ENCODE data around the gene HIVEP1.

Gene HIVEP1

DNA sequence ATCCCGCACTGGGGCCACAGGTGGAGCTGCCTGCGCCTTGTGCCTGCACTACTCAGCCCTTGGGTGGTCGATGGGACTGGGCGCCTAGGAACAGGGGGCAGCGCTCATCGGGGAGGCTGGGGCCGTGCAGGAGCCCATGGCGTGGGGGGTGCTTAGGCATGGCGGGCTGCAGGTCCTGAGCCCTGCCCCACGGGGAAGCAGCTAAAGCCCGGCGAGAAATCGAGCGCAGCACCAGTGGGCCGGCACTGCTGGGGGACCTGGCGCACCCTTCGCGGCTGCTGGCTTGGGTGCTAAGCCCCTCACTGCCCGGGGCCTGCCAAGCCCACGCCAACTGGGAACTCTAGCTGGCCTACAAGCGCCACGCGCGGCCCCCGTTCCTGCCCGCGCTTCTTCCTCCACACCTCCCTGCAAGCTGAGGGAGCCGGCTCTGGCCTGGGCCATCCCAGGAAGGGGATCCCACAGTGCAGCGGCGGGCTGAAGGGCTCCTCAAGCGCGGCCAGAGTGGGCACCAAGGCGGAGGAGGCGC lies 5.8 kb downstream of the HIVEP1 start:
- no peak for TF ChIP-seq ZFX (IDR thresholded peaks at IDR 0.05)
- TF ChIP-seq, protein P1, sequence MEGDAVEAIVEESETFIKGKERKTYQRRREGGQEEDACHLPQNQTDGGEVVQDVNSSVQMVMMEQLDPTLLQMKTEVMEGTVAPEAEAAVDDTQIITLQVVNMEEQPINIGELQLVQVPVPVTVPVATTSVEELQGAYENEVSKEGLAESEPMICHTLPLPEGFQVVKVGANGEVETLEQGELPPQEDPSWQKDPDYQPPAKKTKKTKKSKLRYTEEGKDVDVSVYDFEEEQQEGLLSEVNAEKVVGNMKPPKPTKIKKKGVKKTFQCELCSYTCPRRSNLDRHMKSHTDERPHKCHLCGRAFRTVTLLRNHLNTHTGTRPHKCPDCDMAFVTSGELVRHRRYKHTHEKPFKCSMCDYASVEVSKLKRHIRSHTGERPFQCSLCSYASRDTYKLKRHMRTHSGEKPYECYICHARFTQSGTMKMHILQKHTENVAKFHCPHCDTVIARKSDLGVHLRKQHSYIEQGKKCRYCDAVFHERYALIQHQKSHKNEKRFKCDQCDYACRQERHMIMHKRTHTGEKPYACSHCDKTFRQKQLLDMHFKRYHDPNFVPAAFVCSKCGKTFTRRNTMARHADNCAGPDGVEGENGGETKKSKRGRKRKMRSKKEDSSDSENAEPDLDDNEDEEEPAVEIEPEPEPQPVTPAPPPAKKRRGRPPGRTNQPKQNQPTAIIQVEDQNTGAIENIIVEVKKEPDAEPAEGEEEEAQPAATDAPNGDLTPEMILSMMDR (conservative IDR thresholded peaks at IDR 0.05) = no peak
- H3K27ac ChIP-seq = no peak overlapping the region

DNA sequence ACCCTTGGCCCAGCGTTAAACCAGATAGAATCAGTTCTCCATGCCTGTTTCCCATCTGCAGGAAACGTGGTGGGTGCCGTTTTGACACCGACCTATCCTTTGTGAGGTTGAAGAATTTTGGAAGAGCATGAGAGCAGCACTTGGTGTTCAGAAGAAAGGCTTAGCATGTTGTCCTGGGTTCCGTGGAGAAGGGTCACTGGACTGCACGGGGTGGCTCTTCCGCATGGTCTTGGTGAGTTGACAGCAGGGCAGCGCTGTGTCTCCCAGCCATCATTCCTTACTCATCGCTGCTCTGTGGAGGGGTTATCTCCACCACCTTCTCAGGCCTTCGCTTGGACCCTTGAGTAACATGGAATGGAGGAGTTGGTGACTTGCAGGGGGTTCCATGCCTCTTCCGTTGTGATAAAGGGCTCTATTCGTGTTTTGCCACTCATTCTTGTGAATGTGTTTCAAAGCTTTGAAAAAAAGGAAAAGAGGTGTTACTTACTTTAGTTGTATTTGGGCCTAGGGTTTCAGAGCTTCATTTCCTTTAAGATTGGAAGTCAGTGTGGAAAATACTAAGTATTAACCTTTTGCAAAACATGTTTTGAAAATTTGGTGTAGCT lies 8.2 kb downstream of the HIVEP1 start:
- no peak for TF ChIP-seq ZFX (IDR thresholded peaks at IDR 0.05)
- TF ChIP-seq, protein P1 (conservative IDR thresholded peaks at IDR 0.05) = no peak
- no peak overlapping the region for H3K27ac ChIP-seq

DNA sequence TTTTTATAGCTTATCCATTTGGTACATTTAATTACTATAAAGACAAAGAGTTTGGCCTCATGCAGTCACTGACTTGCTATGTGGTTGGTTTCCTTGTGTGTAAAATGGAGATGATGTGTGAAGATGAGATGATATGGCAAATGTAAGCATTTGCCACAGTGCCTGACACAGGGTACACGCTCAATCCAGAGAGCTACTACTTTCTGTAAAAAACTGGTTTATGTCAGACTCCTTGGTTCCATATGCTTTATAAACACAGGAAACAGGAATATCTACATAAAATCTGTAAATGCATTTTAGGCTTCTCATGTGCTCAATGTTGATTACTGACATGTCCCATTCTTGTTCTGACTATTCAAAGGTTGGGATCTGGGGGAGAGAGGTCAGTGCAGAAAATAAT lies 10.4 kb downstream of the HIVEP1 start:
- TF ChIP-seq, protein P1 (conservative IDR thresholded peaks at IDR 0.05) = no peak
- TF ChIP-seq ZFX (IDR thresholded peaks at IDR 0.05) = no peak
- no peak overlapping the region for H3K27ac ChIP-seq

DNA sequence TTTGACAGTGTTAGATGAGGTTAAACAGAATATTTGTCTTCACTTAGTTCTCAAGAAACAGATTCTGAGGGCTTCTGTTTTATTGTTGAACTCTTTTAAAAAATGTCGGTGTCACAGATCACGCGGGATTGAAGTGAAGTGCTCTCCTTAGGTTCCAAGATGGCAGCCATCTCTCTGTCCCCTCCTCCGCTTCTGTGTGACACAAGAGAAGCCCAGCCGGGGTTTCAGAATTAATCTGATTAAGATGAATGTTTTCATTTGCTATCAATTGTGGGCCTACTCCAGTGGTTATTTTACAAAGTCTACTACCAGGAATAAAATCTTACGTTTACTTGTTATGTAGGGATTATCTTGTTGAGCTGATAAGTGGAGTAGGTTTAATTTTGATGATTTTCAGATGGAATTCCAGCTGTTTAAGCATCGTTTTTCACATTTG lies 10.9 kb downstream of the HIVEP1 start:
- no peak overlapping the region for H3K27ac ChIP-seq
- TF ChIP-seq, protein P1 (conservative IDR thresholded peaks at IDR 0.05) = no peak
- TF ChIP-seq ZFX (IDR thresholded peaks at IDR 0.05) = no peak

DNA sequence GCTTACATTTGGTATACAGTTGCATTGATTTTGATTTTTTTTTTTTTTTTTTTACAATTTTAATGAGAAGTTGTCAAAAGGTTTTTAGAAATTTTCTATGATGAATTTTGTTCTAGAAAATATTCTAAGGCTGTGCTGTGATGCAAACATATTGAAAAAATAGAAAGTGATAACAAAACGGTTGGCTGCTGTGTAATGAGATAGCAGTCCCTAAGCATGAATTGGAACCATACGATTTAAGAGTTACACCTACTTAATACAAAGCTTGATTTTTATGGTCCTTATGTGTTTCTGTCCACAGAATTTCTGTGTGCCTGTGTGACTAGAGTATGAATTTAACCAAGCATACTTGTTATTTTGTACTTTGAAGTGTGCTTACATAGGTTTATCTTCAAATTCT lies 12.1 kb downstream of the HIVEP1 start:
- H3K27ac ChIP-seq = no peak overlapping the region
- TF ChIP-seq, protein P1 (conservative IDR thresholded peaks at IDR 0.05) = no peak
- TF ChIP-seq ZFX (IDR thresholded peaks at IDR 0.05) = no peak

DNA sequence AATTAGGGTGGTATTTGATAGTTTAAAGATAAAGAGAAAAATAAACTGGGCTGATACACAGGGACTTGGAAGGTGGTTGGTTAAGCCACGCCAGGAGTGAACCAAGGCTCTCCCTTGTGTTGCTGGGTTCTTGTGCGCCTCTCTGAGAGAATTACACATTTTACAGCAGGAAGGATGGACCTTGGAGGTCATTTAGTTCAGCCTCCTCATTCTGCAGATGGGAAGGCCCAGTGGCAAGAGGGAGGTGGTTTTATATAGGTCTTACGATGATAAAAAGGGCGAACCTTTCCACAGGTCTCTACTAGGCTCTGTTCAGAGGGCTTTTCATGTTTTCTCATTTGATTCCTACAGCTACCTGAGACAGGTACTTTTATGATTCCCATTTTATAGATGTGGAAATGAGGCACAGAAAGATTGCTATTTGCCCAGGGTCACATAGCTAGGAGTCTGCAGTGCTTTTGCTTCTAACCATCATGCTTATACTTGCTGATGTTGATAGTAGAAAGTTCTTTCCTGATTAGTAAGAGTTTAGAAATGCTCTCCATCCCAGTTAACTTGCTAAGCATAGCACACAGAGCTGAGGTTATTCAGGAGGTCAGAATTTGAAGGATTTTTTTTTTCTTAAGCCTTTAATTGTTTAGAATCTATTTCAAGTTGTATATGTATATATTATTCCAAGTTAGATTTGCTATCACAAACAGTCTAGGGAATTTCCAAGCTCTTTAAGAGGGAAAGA lies 12.8 kb downstream of the HIVEP1 start:
- TF ChIP-seq, protein P1 (conservative IDR thresholded peaks at IDR 0.05) = no peak
- TF ChIP-seq ZFX (IDR thresholded peaks at IDR 0.05) = no peak
- H3K27ac ChIP-seq = no peak overlapping the region

DNA sequence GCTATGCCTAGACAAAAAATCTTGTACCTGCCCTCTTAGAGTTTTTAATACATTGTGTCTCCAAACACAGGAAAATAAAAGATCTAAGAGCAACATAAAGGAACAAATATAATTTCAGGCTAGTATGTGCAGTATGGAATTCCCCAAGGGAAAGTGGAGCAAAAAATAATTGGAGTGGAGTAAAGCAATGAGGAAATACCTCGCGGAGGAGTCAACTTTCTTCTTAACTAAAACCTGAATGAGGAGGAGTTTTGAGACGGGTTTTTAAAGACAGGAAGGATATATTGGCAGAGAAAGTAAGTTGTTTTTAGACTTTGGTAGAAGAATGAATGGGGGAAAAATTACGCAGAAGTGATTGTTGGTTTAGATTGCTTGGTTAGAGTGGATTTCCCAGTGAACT lies 14.0 kb downstream of the HIVEP1 start:
- H3K27ac ChIP-seq = no peak overlapping the region
- TF ChIP-seq, protein P1 (conservative IDR thresholded peaks at IDR 0.05) = no peak
- TF ChIP-seq ZFX (IDR thresholded peaks at IDR 0.05) = no peak
